Gastroesophageal sphincter (tissue), 3 donors: ENCODE results near the gene LAMA5.

Experiments used
- POLR2A ChIP-seq, 2 donors: fragments of 450-650 bp; IDR thresholded peaks; one replicate each; pipeline ENCODE4 v1.6.1; 2017; ENCODE audit warnings: antibody characterized with exemption in 2 of 2, mild to moderate bottlenecking in 2 of 2, moderate library complexity in 1 of 2
- TF ChIP-seq, protein P1 (sequence below), 4 experiments: fragments of 200-600 bp in 2 of 4; fragments of 450-650 bp in 2 of 4; sonication (generic) in 1 of 4; IDR thresholded peaks; one replicate each; pipeline ENCODE4 v1.5.1; 2017 to 2019; ENCODE audit warnings: antibody characterized with exemption in 4 of 4, mild to moderate bottlenecking in 2 of 4, moderate library complexity in 2 of 4

GRCh38 chr20:62404761-62405107 is 37.6 kb upstream of the LAMA5 start:
- TF ChIP-seq, protein P1, sequence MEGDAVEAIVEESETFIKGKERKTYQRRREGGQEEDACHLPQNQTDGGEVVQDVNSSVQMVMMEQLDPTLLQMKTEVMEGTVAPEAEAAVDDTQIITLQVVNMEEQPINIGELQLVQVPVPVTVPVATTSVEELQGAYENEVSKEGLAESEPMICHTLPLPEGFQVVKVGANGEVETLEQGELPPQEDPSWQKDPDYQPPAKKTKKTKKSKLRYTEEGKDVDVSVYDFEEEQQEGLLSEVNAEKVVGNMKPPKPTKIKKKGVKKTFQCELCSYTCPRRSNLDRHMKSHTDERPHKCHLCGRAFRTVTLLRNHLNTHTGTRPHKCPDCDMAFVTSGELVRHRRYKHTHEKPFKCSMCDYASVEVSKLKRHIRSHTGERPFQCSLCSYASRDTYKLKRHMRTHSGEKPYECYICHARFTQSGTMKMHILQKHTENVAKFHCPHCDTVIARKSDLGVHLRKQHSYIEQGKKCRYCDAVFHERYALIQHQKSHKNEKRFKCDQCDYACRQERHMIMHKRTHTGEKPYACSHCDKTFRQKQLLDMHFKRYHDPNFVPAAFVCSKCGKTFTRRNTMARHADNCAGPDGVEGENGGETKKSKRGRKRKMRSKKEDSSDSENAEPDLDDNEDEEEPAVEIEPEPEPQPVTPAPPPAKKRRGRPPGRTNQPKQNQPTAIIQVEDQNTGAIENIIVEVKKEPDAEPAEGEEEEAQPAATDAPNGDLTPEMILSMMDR (IDR thresholded peaks at IDR 0.05), result no peak
- TF ChIP-seq POLR2A (IDR thresholded peaks at IDR 0.05), result no peak
